CD14-positive monocyte (primary cell): ENCODE results near the gene HYPK. TPM values are rescaled to one million over a fixed set of nuclear protein-coding genes. Genes with fewer than 3 reads are reported as not detected.

Experiments used
- DNase-seq, 3 donors: peaks; one replicate each; pipeline ENCODE4 v3.0.0-alpha.2; 2011 to 2022
- H2AFZ ChIP-seq: 2 replicates; pipeline ENCODE4 v1.6.0; 2012; ENCODE audit warnings: mild to moderate bottlenecking, low read depth, low read length, inconsistent platforms; ENCODE audit not compliant: insufficient read depth, poor library complexity, severe bottlenecking
- H3K27ac ChIP-seq, 2 donors: 1 replicate in 1 of 2; 2 replicates in 1 of 2; pipeline ENCODE4 v1.5.1; 2012 to 2013; ENCODE audit warnings: low read length in 2 of 2, control low read depth in 1 of 2, inconsistent platforms in 1 of 2, low read depth in 1 of 2, mild to moderate bottlenecking in 1 of 2
- H3K27me3 ChIP-seq, 2 donors: one replicate each; pipeline versions ENCODE4 v1.6.0 to v1.6.1; 2011 to 2013; ENCODE audit warnings: low read length in 2 of 2; ENCODE audit not compliant: control insufficient read depth in 2 of 2, insufficient read depth in 2 of 2
- H3K36me3 ChIP-seq, 2 donors: replicated peaks in 1 of 2; 1 replicate in 1 of 2; 2 replicates in 1 of 2; pipeline versions ENCODE4 v1.5.1 to v1.6.1; 2012 to 2013; ENCODE audit warnings: low read length in 2 of 2, control low read depth in 1 of 2, inconsistent platforms in 1 of 2, mild to moderate bottlenecking in 1 of 2; ENCODE audit not compliant: insufficient read depth in 2 of 2, control insufficient read depth in 1 of 2
- H3K4me1 ChIP-seq, 2 donors: 1 replicate in 1 of 2; 2 replicates in 1 of 2; pipeline versions ENCODE4 v1.5.1 to v1.6.1; 2012 to 2013; ENCODE audit warnings: low read length in 2 of 2, control low read depth in 1 of 2, inconsistent platforms in 1 of 2, mild to moderate bottlenecking in 1 of 2, moderate library complexity in 1 of 2; ENCODE audit not compliant: insufficient read depth in 2 of 2, control insufficient read depth in 1 of 2
- H3K4me2 ChIP-seq: replicated peaks from 2 replicates; pipeline ENCODE3; 2012; ENCODE audit warnings: low read length, moderate library complexity, mild to moderate bottlenecking; ENCODE audit not compliant: poor library complexity, severe bottlenecking; ENCODE audit errors: extremely low read depth
- H3K4me3 ChIP-seq, 3 experiments: fragments of 200-600 bp in 1 of 3; sonication (generic) in 1 of 3; replicated peaks in 1 of 3; 1 replicate in 2 of 3; 2 replicates in 1 of 3; pipeline ENCODE4 v1.5.1; 2011 to 2013; ENCODE audit warnings: low read length in 3 of 3, mild to moderate bottlenecking in 3 of 3, control low read depth in 2 of 3, low read depth in 2 of 3, inconsistent platforms in 1 of 3, moderate library complexity in 1 of 3
- H3K79me2 ChIP-seq: 2 replicates; pipeline ENCODE4 v1.6.0; 2012; ENCODE audit warnings: mild to moderate bottlenecking, control low read depth, inconsistent platforms, low read length, moderate library complexity; ENCODE audit not compliant: insufficient read depth
- H3K9ac ChIP-seq: 2 replicates; pipeline ENCODE4 v1.6.0; 2017; ENCODE audit warnings: low read length, mild to moderate bottlenecking; ENCODE audit not compliant: insufficient read depth, poor library complexity, severe bottlenecking
- H3K9me3 ChIP-seq, 2 donors: replicated peaks in 1 of 2; 1 replicate in 1 of 2; 2 replicates in 1 of 2; pipeline versions ENCODE4 v1.5.1 to v1.6.1; 2012 to 2013; ENCODE audit warnings: low read length in 2 of 2, control low read depth in 1 of 2; ENCODE audit not compliant: control insufficient read depth in 1 of 2, insufficient read depth in 1 of 2
- H4K20me1 ChIP-seq: 2 replicates; pipeline ENCODE4 v1.6.0; 2012; ENCODE audit warnings: mild to moderate bottlenecking, low read length, control low read depth, moderate library complexity; ENCODE audit not compliant: insufficient read depth
- H3K27ac Mint-ChIP-seq, 7 donors: one replicate each; pipeline ENCODE4 v1.8.0; 2020; ENCODE audit warnings: mild to moderate bottlenecking in 7 of 7, mixed read lengths in 7 of 7, moderate library complexity in 6 of 7, inconsistent platforms in 2 of 7
- H3K27me3 Mint-ChIP-seq, 3 donors: one replicate each; pipeline ENCODE4 v1.8.0; 2021 to 2022; ENCODE audit warnings: low read depth in 3 of 3, mild to moderate bottlenecking in 3 of 3, mixed read lengths in 3 of 3, moderate library complexity in 3 of 3, inconsistent platforms in 1 of 3
- H3K36me3 Mint-ChIP-seq, 2 donors: one replicate each; pipeline ENCODE4 v1.8.0; 2020; ENCODE audit warnings: mixed read lengths in 2 of 2, inconsistent platforms in 1 of 2, mild to moderate bottlenecking in 1 of 2
- H3K4me1 Mint-ChIP-seq: one replicate; pipeline ENCODE4 v1.8.0; 2020; ENCODE audit warnings: mild to moderate bottlenecking, mixed read lengths
- H3K4me3 Mint-ChIP-seq, 2 donors: one replicate each; pipeline ENCODE4 v1.8.0; 2020; ENCODE audit warnings: mild to moderate bottlenecking in 2 of 2, mixed read lengths in 2 of 2, moderate library complexity in 1 of 2
- H3K9me3 Mint-ChIP-seq, 7 donors: one replicate each; pipeline ENCODE4 v1.8.0; 2020 to 2022; ENCODE audit warnings: mixed read lengths in 7 of 7, mild to moderate bottlenecking in 6 of 7, moderate library complexity in 6 of 7, inconsistent platforms in 2 of 7
- CTCF ChIP-seq: fragments of 200-600 bp; IDR thresholded peaks from one replicate; pipeline ENCODE4 v1.8.0; 2022; ENCODE audit warnings: antibody characterized with exemption, mild to moderate bottlenecking
- WGBS: methylation state at CpG from one replicate; pipeline ENCODE4 v1.1.5; 2013; ENCODE audit warnings: missing lambda C conversion rate; ENCODE audit not compliant: insufficient coverage; 5-methylcytosine and 5-hydroxymethylcytosine counted together
- intact Hi-C, 2 donors: fragments of 100-400 bp; cut with micrococcal nuclease; formaldehyde crosslinking; loops; one replicate each; pipeline versions ENCODE4 v1.15.0 to v1.15.1; 2023
- polyA plus RNA-seq, 3 donors: library from polyadenylated mRNA; depleted of rRNA in 1 of 3; unstranded in 2 of 3; stranded (reverse) in 1 of 3; fragments of 300-500 nt in 2 of 3; fragments of >200 nt in 1 of 3; fragmentation: Illumina TruSeq in 2 of 3; gene quantifications; 1 replicate in 2 of 3; 2 replicates in 1 of 3; pipeline ENCODE4 v1.2.3, GENCODE V29; 2012 to 2021

HYPK gene
- polyA plus RNA-seq, 3 donors, result 4.4 to 23.1 (median 5.3) TPM

GRCh38 chr15:43826029-43826507 is 25.7 kb downstream of the HYPK start:
- H4K20me1 ChIP-seq, result no peaks in the 10 kb centered on the region
- H3K36me3 ChIP-seq, result no peaks in the 10 kb centered on the region
- TF ChIP-seq CTCF, result no peak
- H3K36me3 Mint-ChIP-seq, result peaks cover 0 to 9% of the 10 kb centered on the region in 2 donors
- no peaks in the 10 kb centered on the region for H3K9me3 ChIP-seq
- peak overlapping the region; percentile 25 to 58 for H3K27ac ChIP-seq
- no peak overlapping the region for H3K9ac ChIP-seq
- peak overlapping the region; percentile 91 for H3K4me2 ChIP-seq
- peaks cover 0 to 4% (median 0%) of the 10 kb centered on the region in 3 donors for H3K27me3 Mint-ChIP-seq
- H3K4me3 Mint-ChIP-seq, result peak overlapping the region in 1 of 2 donors; percentile 84
- intact Hi-C loops, result loop anchor here (5.0 kb wide), 1 partner anchor 34 kb away; the partner anchor contains the start of gene SERF2 (in 2 of the 2)
- peaks cover 94% of the 10 kb centered on the region for H3K79me2 ChIP-seq
- peaks cover 37% of the 10 kb centered on the region for H3K4me1 Mint-ChIP-seq
- H3K4me3 ChIP-seq, result peak overlapping the region in 1 of 3 experiments; percentile 90
- peaks cover 20 to 38% of the 10 kb centered on the region in 2 donors for H3K4me1 ChIP-seq
- H2AFZ ChIP-seq, result peak overlapping the region; percentile 99
- no peak for DNase-seq
- WGBS, result no CpG with 5 or more reads among the region's 11 CpGs
- peak overlapping the region in 4 of 7 donors; percentile 58 to 87 (median 68) for H3K27ac Mint-ChIP-seq
- no peaks in the 10 kb centered on the region for H3K9me3 Mint-ChIP-seq
- no peaks in the 10 kb centered on the region for H3K27me3 ChIP-seq

GRCh38 chr15:43826508-43827341 is 26.3 kb downstream of the HYPK start, which contains the start of gene WDR76:
WDR76 (plus strand) TSS chr15:43827002; CDS start chr15:43827033, 31 bp downstream.
- H2AFZ ChIP-seq, result peak within 1 kb of the TSS; percentile 99
- peak; percentile 67 to 78 (median 77) for DNase-seq
- intact Hi-C loops, result loop anchor here (5.0 kb wide), 1 partner anchor 34 kb away; the partner anchor contains the start of gene SERF2 (in 2 of the 2)
- H3K27me3 ChIP-seq, result no peaks in the 10 kb centered on the region
- H3K79me2 ChIP-seq, result peaks cover 94% of the 10 kb centered on the region
- Mint-ChIP-seq H3K27ac (peak within 1 kb of the TSS in 6 of 7 donors; percentile 15 to 87 (median 74)), H3K9me3 (no peaks in the 10 kb centered on the region), H3K36me3 (peaks cover 0 to 10% of the 10 kb centered on the region in 2 donors), H3K27me3 (peaks cover 0 to 4% (median 0%) of the 10 kb centered on the region in 3 donors), H3K4me3 (peak within 1 kb of the TSS; percentile 84 to 91), H3K4me1 (peaks cover 36% of the 10 kb centered on the region)
- WGBS, result 4% methylated on average over 43 of the region's 48 CpGs
- no peaks in the 10 kb centered on the region for H3K36me3 ChIP-seq
- no peaks in the 10 kb centered on the region for H4K20me1 ChIP-seq
- peak within 1 kb of the TSS; percentile 25 to 58 for H3K27ac ChIP-seq
- H3K9me3 ChIP-seq, result no peaks in the 10 kb centered on the region
- peak within 1 kb of the TSS; percentile 91 for H3K4me2 ChIP-seq
- H3K4me3 ChIP-seq, result peak within 1 kb of the TSS; percentile 45 to 90 (median 49)
- H3K9ac ChIP-seq, result peak within 1 kb of the TSS; percentile 53
- TF ChIP-seq CTCF, result no peak
- H3K4me1 ChIP-seq, result peaks cover 20 to 38% of the 10 kb centered on the region in 2 donors
